Frontal cortex (tissue), 4 donors: ENCODE data around the gene METTL25B. TPM values are rescaled to one million over a fixed set of nuclear protein-coding genes. Genes with fewer than 3 reads are reported as not detected.

Experiments used
- DNase-seq, 2 donors: peaks; one replicate each; pipeline ENCODE4 v3.0.0; 2012; ENCODE audit warnings: low spot score in 2 of 2
- FAIRE-seq: peaks from 2 replicates; lab custom pipeline; 2012; peaks lifted over from hg19 to GRCh38; lab: Jason Lieb, UNC
- total RNA-seq: library from RNA; depleted of rRNA; stranded (reverse); fragments of >200 nt; gene quantifications from one replicate; pipeline ENCODE4 v1.2.3, GENCODE V29; 2014
- donor health status: control.
- donor health status: control.
- donor health status: control.

METTL25B gene
- total RNA-seq, 1 donor from 2014 or later = 5.7 TPM

DNA sequence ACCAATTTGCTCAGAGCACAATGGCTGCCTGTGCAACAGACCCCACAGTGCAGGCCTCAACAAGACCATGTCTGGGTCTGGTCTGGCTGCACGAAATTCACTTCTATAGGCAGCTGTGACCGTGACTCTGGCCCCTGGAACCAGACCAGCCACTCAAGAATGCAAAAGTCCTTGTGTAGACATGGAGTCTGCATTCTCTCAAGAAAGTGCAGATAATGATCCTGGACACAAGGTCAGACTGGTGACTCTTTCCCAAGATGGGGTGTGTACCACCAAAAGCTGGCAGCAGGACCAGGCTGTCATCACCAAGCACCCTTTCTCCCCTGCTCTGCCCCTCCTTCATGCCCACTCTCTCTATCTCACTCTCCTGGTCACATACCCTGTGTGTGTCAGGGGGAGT lies 7.1 kb upstream of the METTL25B start:
- DNase-seq = no peak
- no peak for FAIRE-seq

DNA sequence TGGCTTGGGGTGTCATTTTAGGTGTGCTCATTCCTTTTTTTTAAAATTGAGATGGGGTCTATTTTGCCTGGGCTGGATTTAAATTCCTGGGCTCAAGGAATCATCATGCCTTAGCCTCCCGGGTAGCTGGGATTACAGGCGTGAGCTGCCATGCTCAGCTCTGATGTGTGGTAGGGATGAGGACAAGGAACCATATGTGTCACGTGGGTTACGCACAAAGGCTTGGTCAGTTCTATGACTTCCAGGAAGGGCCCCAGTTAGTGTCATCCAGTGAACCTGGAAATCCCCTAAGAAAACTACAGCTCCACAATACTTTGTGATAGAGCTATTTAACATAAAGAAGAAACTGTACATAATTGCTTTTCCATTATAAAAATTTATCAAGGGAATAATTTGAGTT lies 6.7 kb upstream of the METTL25B start:
- no peak for DNase-seq
- FAIRE-seq = no peak

DNA sequence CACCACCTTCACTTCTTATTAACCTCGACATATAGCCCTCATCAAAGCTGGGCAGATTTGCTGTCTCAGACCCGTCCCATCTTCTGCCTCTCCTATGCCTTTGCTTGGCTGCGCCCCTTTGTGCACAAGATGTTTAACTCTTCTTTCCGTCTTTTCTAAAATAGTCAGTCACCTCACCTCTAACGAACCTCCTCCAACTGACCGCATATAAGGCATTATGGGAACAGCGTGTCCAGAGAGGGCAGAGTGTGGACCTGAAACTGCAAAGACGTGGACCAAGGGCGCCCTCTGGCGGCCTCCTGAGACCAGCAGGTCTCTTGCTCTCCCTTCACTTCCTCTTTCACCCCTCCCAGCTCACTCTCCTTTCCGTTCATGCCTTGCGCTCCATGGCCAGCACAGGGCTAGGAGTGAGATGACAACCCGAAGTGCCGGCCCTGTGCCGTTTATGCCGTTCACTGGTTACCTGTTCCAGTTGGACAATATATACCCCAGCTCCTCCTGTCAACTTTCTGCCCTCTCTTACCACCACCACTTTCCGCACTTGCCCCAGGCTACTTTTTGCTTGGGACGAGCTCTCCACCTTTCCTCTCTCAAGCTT lies 2.5 kb upstream of the METTL25B start:
- FAIRE-seq = no peak
- peak; percentile 77 to 80 for DNase-seq

DNA sequence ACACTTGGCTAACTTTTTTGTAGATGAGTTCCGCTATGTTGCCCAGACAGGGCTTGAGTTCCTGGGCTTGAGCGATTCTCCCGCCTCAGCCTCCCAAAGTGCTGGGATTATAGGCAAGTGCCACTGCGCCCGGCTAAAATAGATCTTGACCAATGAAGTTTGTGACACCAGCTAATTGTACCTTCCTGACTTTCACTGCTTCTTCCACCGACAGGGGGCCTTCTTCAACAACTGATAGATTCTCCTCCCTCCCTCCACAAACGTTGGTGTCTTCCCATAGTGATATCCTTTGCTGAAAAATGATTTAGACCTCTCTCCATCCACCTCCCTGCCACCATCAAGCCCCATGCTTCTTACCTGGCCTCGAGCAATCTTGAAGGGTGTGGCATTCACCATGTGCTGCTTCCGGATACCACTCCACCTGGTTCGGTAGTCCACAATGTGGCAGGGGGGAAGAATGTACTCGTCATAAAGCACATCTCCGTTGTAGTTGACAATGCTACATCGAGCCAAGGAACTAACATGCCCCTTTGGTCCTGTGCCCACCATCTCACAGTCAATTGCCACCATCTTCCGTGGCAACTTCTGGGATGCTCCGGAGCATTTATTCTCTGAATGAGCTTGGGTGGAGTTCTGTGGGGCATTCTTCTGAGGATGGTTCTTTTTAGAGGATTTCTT lies 1.6 kb upstream of the METTL25B start:
- peak in 1 of 2 donors; percentile 58 for DNase-seq
- FAIRE-seq = no peak

DNA sequence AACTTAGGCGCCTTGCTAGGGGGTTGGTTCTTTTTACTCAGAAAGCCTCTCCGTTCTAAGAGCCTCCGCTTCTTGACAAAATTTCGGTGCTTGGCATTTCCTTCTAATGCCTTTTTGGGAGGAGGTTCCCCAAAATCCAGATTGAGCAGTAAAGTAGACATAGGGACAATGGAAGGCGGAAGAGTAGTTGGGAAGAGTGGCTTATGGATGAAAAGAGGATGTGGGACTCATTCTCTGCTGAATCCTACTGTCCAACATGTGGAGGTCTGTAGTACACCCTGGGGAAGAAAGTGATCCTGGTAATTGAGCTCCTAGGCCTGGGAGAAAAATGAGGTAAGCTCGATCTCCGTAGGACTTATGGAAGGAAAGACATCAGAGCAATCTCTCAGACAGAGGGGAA lies 777 bp upstream of the METTL25B start:
- FAIRE-seq (no peak), DNase-seq (no peak)

DNA sequence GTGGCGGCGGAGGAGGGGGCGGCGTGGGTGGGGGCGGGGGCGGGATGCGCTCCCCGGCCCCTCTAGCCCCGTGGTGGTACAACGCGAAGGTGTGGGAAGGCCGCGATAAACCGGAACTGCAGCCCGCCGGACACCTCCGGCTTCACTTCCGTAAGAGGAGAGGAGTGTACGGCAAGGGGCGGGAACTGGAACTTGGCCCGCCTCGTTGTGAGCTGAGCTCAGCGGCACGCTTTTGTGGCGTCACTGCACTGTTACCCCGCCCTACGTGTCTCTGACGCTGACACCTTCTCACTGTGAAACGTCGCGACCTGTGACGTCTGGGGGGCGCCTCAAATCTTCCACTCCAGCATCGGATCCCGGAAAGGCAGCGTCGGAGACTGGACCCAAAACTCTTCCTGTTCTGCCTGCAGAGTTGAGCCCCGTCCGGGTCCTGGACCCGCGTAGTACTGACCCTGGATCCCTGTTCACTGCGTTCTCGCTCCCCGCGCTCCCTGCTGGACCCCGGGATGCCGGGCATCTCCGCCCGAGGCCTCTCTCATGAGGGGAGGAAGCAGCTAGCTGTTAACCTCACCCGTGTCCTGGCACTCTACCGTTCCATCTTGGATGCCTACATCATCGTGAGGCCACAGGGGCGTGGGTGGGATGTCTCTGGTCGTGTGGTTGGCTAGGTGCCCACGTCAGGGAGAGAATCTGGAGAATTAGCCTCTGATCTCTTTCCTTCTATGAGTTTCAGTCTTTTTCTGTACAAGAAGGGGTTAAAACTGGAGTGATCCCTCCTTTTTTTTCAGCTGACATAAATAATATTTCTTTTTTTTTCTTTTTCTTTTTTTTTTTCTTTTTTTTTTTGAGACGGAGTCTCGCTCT lies 562 bp downstream of the METTL25B start, which contains the start of gene ISG20L2:
TSS of gene ISG20L2 (minus strand) at position 168 of the 864 bp plus-strand sequence. CDS start 1,114 bp downstream, outside the sequence.
- FAIRE-seq (no peak), DNase-seq (peak; percentile 84 to 94)

DNA sequence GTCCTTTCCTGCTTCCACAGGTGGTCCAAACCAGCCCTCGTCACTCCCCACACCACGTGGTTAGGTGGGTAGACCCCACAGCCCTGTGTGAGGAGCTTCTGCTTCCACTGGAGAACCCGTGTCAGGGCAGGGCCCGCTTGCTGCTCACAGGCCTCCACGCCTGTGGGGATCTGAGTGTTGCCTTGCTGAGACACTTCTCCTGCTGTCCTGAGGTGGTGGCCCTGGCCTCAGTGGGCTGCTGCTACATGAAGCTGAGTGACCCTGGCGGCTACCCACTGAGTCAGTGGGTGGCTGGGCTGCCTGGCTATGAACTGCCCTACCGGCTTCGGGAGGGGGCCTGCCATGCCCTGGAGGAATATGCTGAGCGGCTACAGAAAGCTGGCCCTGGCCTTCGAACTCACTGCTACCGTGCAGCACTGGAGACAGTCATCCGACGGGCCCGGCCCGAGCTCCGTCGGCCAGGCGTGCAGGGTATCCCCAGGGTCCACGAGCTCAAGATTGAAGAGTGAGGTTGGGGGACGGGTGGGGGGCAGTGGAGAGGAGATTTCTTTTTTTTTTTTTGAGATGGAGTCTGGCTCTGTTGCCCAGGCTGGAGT lies 5.8 kb downstream of the METTL25B start:
- no peak for FAIRE-seq
- no peak for DNase-seq

DNA sequence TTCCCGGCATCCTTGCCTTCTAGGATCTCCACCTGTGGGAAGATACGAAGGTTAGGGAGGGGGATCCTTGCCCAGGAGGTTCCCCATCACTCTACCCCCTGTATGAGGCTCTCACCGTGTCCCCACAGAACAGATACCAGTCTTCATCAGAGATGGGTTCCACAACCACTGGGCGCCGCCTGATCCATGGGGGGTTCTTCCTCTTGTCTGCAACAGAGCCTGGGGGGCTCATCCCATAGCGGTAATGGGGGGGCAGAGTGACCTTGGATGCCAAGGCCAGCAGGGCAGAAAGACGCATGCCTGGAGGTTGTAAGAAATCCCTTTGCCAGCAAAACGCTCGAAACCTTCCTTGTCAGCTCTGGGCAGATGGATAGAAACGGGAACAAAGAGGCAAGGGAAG lies 10.1 kb downstream of the METTL25B start:
- DNase-seq (no peak), FAIRE-seq (no peak)

DNA sequence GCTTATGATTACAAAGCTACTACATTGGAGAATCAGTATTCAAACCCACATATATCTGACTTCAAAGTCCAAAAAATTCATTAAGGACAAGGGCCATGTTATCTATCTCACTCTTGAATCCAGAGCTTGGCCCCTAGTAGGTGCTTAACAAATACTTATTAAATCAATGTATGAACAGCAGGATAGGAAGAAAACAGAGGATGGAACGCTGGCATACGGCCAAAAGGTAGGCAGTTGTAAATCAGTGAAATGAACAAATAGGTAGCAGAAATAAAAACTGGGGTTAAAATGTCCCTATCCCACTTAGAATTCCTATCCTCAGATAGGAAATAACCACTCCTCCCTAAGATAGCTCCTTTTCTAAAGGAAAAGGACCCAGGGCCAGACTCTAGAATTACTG lies 10.6 kb downstream of the METTL25B start:
- no peak for FAIRE-seq
- DNase-seq = no peak

DNA sequence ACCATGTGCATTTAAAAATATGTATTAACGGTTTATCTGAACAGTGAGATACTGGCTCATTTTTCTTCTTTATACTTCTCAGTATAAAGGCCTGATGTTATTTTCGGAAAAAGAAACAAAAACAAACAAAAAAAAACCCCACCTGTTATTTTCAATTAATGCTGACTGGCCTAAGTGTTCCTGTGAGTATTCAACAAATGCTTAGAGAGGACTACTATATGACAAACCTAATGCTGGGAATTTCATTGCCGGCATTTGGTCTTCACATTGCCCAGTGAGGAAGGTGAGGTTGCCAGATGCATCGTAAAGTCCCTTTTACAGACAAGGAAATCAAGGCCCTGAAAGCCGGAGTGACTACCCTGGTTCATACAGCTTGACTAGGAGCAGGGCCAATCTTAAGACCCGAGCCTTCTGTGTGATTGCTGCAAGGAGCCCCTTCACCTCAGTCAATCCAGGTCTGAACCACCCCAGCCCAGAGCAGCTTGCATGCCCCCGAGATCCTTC lies 12.0 kb downstream of the METTL25B start:
- FAIRE-seq (no peak), DNase-seq (no peak)

DNA sequence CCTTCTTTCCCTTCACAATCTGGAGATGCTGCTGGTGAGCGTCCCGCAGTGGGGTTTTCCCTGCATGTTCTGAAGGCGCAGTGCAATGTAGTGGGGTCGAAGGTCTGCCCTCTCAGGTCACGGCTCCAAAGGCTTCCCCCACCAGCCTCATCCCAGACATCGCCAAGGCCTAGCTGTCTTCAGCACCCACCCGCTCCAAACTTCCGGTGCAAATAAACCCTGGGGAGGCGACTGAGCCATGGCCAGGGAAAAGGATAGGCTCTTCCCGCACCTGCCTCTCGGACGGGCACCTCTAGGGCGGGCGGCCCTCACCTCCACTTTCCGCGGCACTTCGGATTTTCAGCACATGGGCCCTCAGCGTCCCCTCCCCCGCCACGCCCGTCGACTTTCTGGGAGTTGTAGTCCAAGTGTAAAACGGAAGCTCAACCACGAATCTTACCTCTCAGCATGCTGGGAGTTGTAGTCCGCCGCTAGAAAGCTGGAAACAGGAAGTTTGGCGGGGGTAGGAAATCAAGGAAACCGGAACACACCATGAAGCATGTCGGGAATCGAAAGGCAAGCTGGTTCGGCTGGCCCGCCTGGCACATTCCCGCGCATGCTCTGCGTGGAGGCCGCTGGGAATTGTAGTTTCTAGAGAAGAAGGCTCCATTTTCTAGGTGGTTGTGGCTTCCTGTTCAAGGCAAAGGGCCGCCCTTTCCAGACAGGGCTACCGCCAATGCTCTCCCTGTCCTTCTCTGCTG lies 12.6 kb downstream of the METTL25B start, which contains the start of gene MRPL24:
TSS of gene MRPL24 (minus strand) at position 348 of the 740 bp plus-strand sequence. CDS start 2,384 bp downstream, outside the sequence.
- FAIRE-seq (peak; percentile 92), DNase-seq (peak; percentile 90 to 94)

DNA sequence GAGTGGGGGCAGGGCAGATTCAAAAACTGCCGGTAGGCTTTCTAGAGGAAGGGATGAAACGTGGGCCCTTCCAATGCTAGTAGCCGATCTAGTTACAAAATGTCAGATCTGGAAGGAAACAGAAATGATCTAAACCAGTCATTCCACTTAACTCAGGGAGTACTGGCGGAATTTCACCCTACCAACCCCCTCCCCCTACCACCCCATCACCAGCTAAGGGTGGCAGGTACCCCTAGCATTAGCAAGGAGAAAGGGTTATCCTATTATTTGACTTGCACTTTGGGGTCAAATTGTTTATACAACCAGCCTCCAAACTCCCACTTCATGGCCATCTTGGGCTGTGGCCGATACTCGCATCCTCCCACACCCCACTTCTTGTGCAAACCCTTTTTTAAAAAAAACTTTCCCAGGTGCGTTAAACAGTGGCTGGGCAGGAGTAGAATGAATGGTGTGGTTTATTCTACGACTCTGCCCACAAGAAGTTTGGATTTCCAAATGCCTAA lies 13.3 kb downstream of the METTL25B start:
- no peak for FAIRE-seq

DNA sequence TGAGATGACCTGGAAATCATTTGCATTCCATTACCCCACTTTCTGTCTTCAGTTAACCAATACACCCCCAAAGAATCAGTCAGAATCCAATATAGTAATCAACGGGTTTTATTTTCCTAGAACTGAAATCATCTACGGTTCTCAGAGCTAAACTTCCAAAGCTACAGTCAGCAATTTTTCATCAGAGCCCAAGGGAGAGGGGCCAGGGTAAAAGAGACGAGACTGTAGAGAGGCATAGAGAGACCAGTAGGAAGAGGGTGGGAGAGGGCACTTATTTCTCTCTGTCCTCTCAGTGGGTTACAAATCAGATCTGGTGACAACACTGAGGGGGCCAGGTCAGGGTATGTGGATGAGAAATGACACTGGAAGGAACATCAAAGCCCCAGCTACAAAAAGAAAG lies 13.7 kb downstream of the METTL25B start:
- no peak for DNase-seq
- FAIRE-seq = no peak

More for the DNA sequence above, 13.3 kb downstream of the METTL25B start:
- DNase-seq = no peak

DNA sequence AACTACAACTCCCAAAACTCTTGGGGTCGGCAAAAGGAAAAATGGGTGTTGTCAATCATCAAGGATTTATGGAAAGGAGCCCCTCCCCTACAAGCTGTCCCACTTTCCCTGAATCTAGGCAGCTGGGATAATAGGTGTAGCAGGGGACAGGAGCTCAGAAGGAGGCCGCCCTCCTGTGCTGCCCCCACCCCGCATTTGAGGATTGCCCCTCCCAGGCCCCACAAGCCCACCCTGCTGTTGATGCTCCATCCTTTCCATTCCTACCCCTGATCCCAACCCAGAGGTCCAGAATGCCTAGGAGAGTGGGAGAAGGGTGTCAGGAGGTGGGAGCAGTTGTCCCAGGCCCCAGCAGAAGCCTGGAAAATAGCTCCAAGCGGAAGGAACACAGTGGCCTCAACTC lies 14.5 kb downstream of the METTL25B start:
- FAIRE-seq = no peak
- no peak for DNase-seq

DNA sequence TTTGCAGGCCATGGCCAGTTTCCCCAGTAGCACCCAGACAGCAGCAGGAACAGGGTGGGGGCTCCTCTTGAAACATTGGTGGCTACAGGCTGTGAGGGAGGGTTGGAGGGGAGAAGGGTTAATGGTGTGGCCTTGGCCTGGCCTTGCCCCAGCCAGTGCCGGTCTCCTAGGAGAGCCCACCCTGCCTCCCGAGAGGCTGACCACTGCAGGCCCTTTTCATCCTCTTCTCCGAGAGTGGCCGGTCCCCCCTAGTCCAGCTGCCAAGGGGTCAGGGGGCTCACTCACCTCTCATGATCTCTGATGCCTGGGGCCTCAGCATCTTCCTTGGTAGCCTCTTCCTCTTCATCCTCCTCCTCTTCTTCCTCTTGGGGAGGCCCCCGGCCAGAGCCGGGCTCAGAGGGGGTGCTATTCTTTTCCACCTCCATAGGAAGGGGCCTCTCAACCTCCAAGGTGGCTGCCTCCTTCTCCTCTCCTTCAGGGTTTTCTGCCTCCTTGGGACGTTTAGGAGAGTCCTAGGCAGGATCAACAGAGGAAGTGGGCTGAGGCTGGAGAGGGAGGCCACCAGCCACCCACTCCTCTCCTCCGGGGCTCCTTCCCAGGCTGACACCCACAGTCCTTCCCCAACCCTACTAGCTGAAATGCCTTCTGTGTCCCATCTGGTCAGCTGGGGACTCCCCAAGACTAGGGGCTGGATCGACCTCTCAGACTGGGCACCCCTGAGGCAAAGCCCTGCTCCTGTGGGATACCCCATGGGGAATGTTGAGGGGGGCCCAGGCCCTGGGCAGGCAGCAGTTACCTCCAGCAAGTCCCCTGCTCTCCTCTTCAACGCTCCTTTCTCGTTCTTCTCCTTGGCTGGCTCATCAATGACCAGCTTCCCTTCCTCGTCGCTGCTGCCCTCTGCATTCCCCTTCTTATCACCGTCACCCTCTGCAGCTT lies 15.4 kb downstream of the METTL25B start:
- no peak for FAIRE-seq
- no peak for DNase-seq

DNA sequence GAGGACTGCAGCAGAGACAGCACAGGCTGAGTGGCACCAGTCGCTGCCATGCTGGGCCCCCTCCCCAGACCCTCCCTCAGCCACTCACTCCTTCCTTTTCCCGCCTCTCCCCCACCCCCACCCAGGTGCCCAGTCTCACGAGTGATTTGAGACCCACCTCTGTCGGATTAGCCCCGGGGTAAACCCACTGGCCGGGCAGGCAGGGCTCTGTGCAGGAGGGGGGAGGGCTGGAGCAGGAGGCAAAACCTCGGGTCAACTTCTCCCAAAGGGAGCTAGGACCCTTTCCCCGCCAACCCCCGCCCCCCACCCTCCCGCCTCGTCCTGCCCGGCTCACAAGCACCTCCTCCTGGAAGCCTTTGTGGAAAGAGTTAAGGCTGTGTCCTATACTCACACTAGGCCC lies 16.1 kb downstream of the METTL25B start:
- no peak for DNase-seq
- FAIRE-seq = no peak

DNA sequence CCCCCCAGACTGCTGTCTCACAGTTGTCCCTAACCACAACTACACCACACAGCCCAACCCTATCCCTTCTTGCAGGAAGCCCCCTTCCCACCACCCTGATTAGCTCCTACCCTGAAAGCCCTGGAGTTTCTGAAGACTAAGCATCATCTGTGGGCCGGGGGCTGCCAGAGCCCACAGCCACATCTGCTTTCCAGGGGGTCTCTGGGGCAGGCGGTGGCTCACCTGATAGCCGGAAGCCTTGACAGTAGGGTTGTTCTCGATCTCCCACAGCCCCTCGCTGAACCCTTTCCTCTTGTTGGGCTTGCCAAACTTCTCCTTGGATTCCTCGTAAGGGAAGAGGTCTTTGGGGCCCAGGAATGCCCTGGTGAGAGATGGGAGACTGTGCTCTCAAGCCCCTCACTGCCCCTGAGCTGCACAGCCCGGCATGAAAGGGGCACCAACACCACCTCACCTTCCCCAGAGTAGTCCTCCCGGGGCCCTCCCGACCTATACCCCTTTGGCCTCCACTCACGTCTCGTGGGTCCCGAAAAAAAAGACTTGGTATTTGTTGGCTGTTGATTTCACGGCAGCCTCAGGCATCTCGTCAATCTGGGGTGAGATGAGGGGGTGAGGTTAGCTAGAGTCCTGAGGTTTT lies 16.6 kb downstream of the METTL25B start:
- no peak for FAIRE-seq

DNA sequence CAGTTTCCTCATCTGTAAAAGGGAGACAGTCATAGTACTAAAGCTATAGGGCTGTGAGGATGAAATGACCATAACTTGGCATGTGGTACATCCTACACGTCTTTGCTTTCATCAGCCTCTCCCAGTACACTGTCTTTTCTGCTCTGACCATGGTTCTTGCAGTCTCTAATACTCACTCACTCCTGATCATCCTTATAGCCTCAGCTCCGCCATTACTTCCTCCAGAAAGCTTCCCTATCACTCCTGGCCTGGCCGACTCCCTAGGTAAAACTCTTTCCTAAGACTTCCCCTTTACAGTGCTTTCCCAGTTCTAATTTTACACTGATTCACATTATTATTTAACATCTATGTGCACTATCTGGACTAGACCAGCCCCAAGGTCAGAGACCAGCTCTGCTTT lies 17.6 kb downstream of the METTL25B start:
- no peak for DNase-seq
- FAIRE-seq = no peak

More for the DNA sequence above, 16.6 kb downstream of the METTL25B start:
- DNase-seq = no peak
